Fibroblast of lung (primary cell): Measurements from ENCODE around the gene SHC4. TPM values are rescaled to one million over a fixed set of nuclear protein-coding genes. Genes with fewer than 3 reads are reported as not detected.

Experiments
- DNase-seq, 2 donors: peaks; one replicate each; pipeline versions ENCODE4 v3.0.0 to v3.0.0-alpha.2; 2010; ENCODE audit warnings: low read depth in 2 of 2
- H2AFZ ChIP-seq: 2 replicates; pipeline ENCODE4 v1.5.1; 2012; ENCODE audit warnings: low read length, control low read depth, inconsistent platforms
- H3K27ac ChIP-seq: 2 replicates; pipeline ENCODE4 v1.5.1; 2011; ENCODE audit warnings: low read length, control low read depth; ENCODE audit not compliant: insufficient read depth
- H3K27me3 ChIP-seq: 2 replicates; pipeline ENCODE4 v1.5.1; 2011; ENCODE audit warnings: mild to moderate bottlenecking, low read length; ENCODE audit not compliant: control insufficient read depth, insufficient read depth
- H3K36me3 ChIP-seq: 2 replicates; pipeline ENCODE4 v1.5.1; 2011; ENCODE audit warnings: low read length; ENCODE audit not compliant: control insufficient read depth, insufficient read depth
- H3K4me1 ChIP-seq: 2 replicates; pipeline ENCODE4 v1.5.1; 2011; ENCODE audit warnings: low read length; ENCODE audit not compliant: control insufficient read depth, insufficient read depth; ENCODE audit errors: extremely low read depth
- H3K4me2 ChIP-seq: 2 replicates; pipeline ENCODE4 v1.5.1; 2011; ENCODE audit warnings: low read length, control low read depth; ENCODE audit not compliant: insufficient read depth; ENCODE audit errors: extremely low read depth
- H3K4me3 ChIP-seq, 4 experiments: fragments of 200-600 bp in 1 of 4; sonication (generic) in 1 of 4; replicated peaks in 1 of 4; 2 replicates each; pipeline ENCODE4 v1.5.1; 2011 to 2016; ENCODE audit warnings: low read length in 4 of 4, low read depth in 3 of 4, mild to moderate bottlenecking in 3 of 4, control low read depth in 2 of 4, inconsistent platforms in 1 of 4, mixed read lengths in 1 of 4; ENCODE audit not compliant: insufficient read depth in 1 of 4; ENCODE audit errors: control extremely low read depth in 1 of 4
- H3K79me2 ChIP-seq: 2 replicates; pipeline ENCODE4 v1.5.1; 2012; ENCODE audit warnings: mild to moderate bottlenecking, low read length, inconsistent platforms; ENCODE audit not compliant: control insufficient read depth, insufficient read depth
- H3K9ac ChIP-seq: 2 replicates; pipeline ENCODE4 v1.5.1; 2011; ENCODE audit warnings: mild to moderate bottlenecking, low read length, control low read depth; ENCODE audit not compliant: insufficient read depth
- H3K9me3 ChIP-seq: 2 replicates; pipeline ENCODE4 v1.5.1; 2012; ENCODE audit warnings: low read depth, low read length; ENCODE audit not compliant: control insufficient read depth, insufficient read depth
- H4K20me1 ChIP-seq: 2 replicates; pipeline ENCODE4 v1.5.1; 2011; ENCODE audit warnings: low read length; ENCODE audit not compliant: control insufficient read depth, insufficient read depth; ENCODE audit errors: extremely low read depth
- CTCF ChIP-seq, 2 donors: IDR thresholded peaks in 1 of 2; conservative IDR thresholded peaks in 1 of 2; 1 replicate in 1 of 2; 2 replicates in 1 of 2; pipeline ENCODE4 v1.5.1; 2011 to 2012; ENCODE audit warnings: low read length in 2 of 2, control low read depth in 1 of 2, inconsistent platforms in 1 of 2, low read depth in 1 of 2, mild to moderate bottlenecking in 1 of 2
- EZH2 ChIP-seq: IDR thresholded peaks from 2 replicates; pipeline ENCODE4 v1.5.1; 2012; ENCODE audit warnings: low read length, control low read depth, mild to moderate bottlenecking; ENCODE audit errors: missing control alignments
- polyA plus RNA-seq, 2 donors: library from polyadenylated mRNA; depleted of rRNA in 1 of 2; stranded (reverse) in 1 of 2; unstranded in 1 of 2; fragments of >200 nt; gene quantifications; 2 replicates each; pipeline ENCODE4 v1.2.1, GENCODE V29; 2011 to 2012; ENCODE audit warnings: missing spikeins in 1 of 2
- total RNA-seq: library from RNA; depleted of rRNA; stranded (reverse); fragments of >200 nt; gene quantifications from 2 replicates; pipeline ENCODE4 v1.2.1, GENCODE V29; 2014

SHC4 gene
- total and polyA plus RNA-seq, 2 donors (not counting 1 experiment from before 2014, with no cell fraction given), result 0.75 to 1.5 TPM

DNA sequence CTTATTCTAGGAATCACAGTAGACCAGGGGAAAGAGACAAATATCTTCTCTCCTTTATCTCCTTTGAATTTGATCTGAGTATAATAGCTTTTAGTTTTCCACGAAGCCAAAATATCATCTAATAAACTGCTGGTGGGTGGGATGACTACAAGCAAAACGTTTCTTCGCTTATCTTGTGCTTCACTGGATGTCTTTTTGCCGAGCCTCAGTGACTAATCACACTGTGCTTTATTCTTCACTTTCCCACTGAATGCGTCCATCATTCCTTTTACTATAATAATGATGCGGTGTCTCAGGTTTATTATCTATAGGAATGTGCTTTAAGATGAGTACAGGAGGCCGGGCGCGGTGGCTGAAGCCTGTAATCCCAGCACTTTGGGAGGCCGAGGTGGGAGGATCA is 185.4 kb downstream of the SHC4 start:
- H4K20me1 ChIP-seq, result no peaks in the 10 kb centered on the region
- no peak overlapping the region for H3K4me2 ChIP-seq
- peaks cover 3% of the 10 kb centered on the region for H3K36me3 ChIP-seq
- DNase-seq, result peak in 1 of 2 donors; percentile 52
- no peaks in the 10 kb centered on the region for H3K9me3 ChIP-seq
- H3K4me1 ChIP-seq, result no peaks in the 10 kb centered on the region
- H3K4me3 ChIP-seq, result no peak overlapping the region
- H3K9ac ChIP-seq, result no peak overlapping the region
- H3K27ac ChIP-seq, result no peak overlapping the region
- TF ChIP-seq EZH2, result no peak
- TF ChIP-seq CTCF (conservative IDR thresholded peaks at IDR 0.05 in 1 of 2, IDR thresholded peaks at IDR 0.05 in 1 of 2; ENCODE audit: low read depth in 1 of 2, low read length in 2 of 2), result no peak
- no peak overlapping the region for H2AFZ ChIP-seq
- H3K27me3 ChIP-seq, result no peaks in the 10 kb centered on the region
- no peaks in the 10 kb centered on the region for H3K79me2 ChIP-seq

GRCh38 chr15:48777645-48778330 is 185.9 kb downstream of the SHC4 start:
- Histone ChIP-seq H3K27me3 (no peaks in the 10 kb centered on the region), H3K27ac (no peak overlapping the region), H3K79me2 (no peaks in the 10 kb centered on the region), H3K4me2 (no peak overlapping the region), H3K9me3 (no peaks in the 10 kb centered on the region), H3K9ac (no peak overlapping the region), H4K20me1 (no peaks in the 10 kb centered on the region), H3K4me1 (no peaks in the 10 kb centered on the region), H3K4me3 (no peak overlapping the region), H3K36me3 (peaks cover 3% of the 10 kb centered on the region), H2AFZ (no peak overlapping the region)
- TF ChIP-seq CTCF (conservative IDR thresholded peaks at IDR 0.05 in 1 of 2, IDR thresholded peaks at IDR 0.05 in 1 of 2; ENCODE audit: low read depth in 1 of 2, low read length in 2 of 2), result no peak
- DNase-seq, result peak in 1 of 2 donors; percentile 32

GRCh38 chr15:48775546-48775945 is 188.2 kb downstream of the SHC4 start:
- Histone ChIP-seq H3K9me3 (no peaks in the 10 kb centered on the region), H3K36me3 (no peaks in the 10 kb centered on the region), H3K4me2 (no peak overlapping the region), H3K27ac (no peak overlapping the region), H4K20me1 (no peaks in the 10 kb centered on the region), H3K4me3 (no peak overlapping the region), H3K79me2 (no peaks in the 10 kb centered on the region), H3K9ac (no peak overlapping the region), H3K4me1 (no peaks in the 10 kb centered on the region), H2AFZ (no peak overlapping the region), H3K27me3 (no peaks in the 10 kb centered on the region)
- no peak for TF ChIP-seq EZH2
- no peak for TF ChIP-seq CTCF (conservative IDR thresholded peaks at IDR 0.05 in 1 of 2, IDR thresholded peaks at IDR 0.05 in 1 of 2; ENCODE audit: low read depth in 1 of 2, low read length in 2 of 2)
- DNase-seq, result no peak
